ENCODE measurements around the gene TOMM40. TPM values are rescaled to one million over a fixed set of nuclear protein-coding genes. Genes with fewer than 3 reads are reported as not detected.

The TOMM40 gene
- total and polyA plus RNA-seq, 2 of the 13 experiments (the other 11 are each of a cell fraction or from before 2014, with no cell fraction given) = 72.0 to 110 TPM

DNA sequence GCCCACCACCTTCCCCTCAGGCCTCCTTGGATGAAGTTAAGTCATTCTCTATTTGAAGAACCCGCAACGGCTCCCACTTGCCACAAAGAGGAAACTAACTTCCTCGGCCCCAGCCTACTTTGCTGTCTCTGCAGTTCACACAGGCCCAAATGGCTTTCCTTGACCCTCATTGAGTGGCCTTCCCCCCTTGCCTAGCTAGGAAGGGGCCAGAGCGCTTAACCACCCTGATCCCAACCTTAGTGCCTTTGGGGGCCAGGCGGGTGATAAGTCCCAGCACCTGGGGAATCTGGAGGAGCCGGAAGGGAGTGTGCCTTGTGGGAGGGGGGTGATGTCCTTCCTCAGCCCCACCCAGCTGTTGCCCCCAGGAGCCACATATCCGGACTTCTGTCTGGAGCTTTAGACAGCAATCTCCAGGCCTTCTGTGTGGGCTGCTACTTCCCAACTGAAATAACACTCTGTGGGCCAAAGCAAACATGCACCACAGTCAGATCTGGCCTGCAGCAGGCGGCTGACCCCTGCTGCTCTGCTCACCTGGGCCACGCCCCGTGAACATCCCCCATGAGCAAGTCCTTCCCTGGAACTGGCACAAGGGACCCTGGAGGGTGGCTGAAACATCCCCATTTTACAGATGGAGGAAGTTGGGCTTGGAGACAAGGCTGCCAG lies 34.5 kb upstream of the TOMM40 start (continued):
- TF ChIP-seq HMGA1 (CRISPR knock-in tag; conservative IDR thresholded peaks at IDR 0.05) (no peak), TRAFD1 (CRISPR knock-in tag; IDR thresholded peaks at IDR 0.05; ENCODE audit: borderline replicate concordance) (no peak), SNAPC2 (CRISPR knock-in tag; IDR thresholded peaks at IDR 0.05) (no peak), PRMT3 (CRISPR knock-in tag; IDR thresholded peaks at IDR 0.05; ENCODE audit: borderline replicate concordance, low read depth) (no peak), KDM5A (IDR thresholded peaks at IDR 0.05; ENCODE audit: borderline replicate concordance, low read length) (no peak), ZNF724P (CRISPR knock-in tag; IDR thresholded peaks at IDR 0.05; ENCODE audit: borderline replicate concordance) (no peak), DR1 (CRISPR knock-in tag; IDR thresholded peaks at IDR 0.05) (no peak), KAT8 (CRISPR knock-in tag; IDR thresholded peaks at IDR 0.05) (no peak), HMGXB3 (CRISPR knock-in tag; IDR thresholded peaks at IDR 0.05; ENCODE audit: borderline replicate concordance) (no peak), ZBTB42 (CRISPR knock-in tag; IDR thresholded peaks at IDR 0.05) (no peak), TCF7L2 (IDR thresholded peaks at IDR 0.05; ENCODE audit: low read depth, low read length) (no peak), ZBTB2 (CRISPR knock-in tag; IDR thresholded peaks at IDR 0.05; ENCODE audit: low read depth) (no peak), GATAD1 (CRISPR knock-in tag; IDR thresholded peaks at IDR 0.05) (no peak), NFATC3 (CRISPR knock-in tag; IDR thresholded peaks at IDR 0.05) (0 out of 2 replicates have a peak, but pooled peaks have one; percentile 53), ZIK1 (CRISPR knock-in tag; IDR thresholded peaks at IDR 0.05; ENCODE audit: borderline replicate concordance, low read depth) (no peak), ZSCAN9 (CRISPR knock-in tag; IDR thresholded peaks at IDR 0.05; ENCODE audit: borderline replicate concordance) (no peak), ZMAT3 (CRISPR knock-in tag; conservative IDR thresholded peaks at IDR 0.05) (no peak)
- TF ChIP-seq, protein P1, sequence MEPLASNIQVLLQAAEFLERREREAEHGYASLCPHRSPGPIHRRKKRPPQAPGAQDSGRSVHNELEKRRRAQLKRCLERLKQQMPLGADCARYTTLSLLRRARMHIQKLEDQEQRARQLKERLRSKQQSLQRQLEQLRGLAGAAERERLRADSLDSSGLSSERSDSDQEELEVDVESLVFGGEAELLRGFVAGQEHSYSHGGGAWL (CRISPR knock-in tag; IDR thresholded peaks at IDR 0.05) = no peak
- TF ChIP-seq, protein P2, sequence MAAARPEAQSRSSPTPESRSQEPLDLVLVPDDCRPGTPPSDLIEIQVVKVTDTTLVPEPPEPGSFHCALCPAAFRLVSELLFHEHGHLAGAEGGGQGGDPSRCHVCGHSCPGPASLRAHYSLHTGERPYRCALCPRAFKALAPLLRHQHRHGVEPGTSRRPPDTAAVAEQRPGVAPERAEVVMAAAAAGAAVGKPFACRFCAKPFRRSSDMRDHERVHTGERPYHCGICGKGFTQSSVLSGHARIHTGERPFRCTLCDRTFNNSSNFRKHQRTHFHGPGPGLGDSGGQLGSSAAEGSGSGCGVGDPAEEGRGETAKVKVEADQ (CRISPR knock-in tag; IDR thresholded peaks at IDR 0.05; ENCODE audit: borderline replicate concordance) = no peak

Data from HepG2 (cell line).